ENCODE results near the gene KIF21B. TPM values are rescaled to one million over a fixed set of nuclear protein-coding genes. Genes with fewer than 3 reads are reported as not detected.

Gene KIF21B, protein sequence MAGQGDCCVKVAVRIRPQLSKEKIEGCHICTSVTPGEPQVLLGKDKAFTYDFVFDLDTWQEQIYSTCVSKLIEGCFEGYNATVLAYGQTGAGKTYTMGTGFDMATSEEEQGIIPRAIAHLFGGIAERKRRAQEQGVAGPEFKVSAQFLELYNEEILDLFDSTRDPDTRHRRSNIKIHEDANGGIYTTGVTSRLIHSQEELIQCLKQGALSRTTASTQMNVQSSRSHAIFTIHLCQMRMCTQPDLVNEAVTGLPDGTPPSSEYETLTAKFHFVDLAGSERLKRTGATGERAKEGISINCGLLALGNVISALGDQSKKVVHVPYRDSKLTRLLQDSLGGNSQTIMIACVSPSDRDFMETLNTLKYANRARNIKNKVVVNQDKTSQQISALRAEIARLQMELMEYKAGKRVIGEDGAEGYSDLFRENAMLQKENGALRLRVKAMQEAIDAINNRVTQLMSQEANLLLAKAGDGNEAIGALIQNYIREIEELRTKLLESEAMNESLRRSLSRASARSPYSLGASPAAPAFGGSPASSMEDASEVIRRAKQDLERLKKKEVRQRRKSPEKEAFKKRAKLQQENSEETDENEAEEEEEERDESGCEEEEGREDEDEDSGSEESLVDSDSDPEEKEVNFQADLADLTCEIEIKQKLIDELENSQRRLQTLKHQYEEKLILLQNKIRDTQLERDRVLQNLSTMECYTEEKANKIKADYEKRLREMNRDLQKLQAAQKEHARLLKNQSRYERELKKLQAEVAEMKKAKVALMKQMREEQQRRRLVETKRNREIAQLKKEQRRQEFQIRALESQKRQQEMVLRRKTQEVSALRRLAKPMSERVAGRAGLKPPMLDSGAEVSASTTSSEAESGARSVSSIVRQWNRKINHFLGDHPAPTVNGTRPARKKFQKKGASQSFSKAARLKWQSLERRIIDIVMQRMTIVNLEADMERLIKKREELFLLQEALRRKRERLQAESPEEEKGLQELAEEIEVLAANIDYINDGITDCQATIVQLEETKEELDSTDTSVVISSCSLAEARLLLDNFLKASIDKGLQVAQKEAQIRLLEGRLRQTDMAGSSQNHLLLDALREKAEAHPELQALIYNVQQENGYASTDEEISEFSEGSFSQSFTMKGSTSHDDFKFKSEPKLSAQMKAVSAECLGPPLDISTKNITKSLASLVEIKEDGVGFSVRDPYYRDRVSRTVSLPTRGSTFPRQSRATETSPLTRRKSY (N-terminal part only)
- total RNA-seq: 100 to 1,000 TPM; 102 to 155 TPM

DNA sequence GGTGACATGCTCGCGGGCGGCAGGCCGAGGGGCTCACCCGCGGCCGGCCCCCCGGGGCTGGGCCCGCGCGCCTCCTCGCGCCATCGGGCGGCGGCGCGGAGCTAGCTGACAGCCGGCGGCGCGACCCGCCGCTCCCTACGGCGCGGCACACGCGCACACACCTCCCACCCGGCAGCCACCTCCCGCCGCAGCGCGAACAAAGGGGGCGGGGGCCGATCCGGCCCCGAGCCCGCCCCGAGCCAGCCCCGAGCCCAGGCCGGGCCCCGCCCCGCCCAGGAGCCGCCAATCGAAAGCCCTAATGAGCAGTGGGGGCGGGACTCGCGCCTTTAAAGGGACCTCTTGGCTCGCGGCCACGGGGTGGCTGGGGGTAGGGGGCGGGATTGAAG is at the start of gene KIF21B:
Gene KIF21B, minus strand, starts transcription at position 198 of the 386 bp plus-strand sequence. CDS start 331 bp downstream, outside the sequence.
- H3K27ac Mint-ChIP-seq: peak within 1 kb of the TSS; percentile 99
- CTCF ChIA-PET: interaction anchor here (1.2 to 11.9 kb wide), 5 partner anchors 11 to 96 kb away, joined by 3 to 146 read pairs (median 39); no protein-coding TSS in a partner anchor
- H3K4me1 Mint-ChIP-seq: peaks cover 72% of the 10 kb centered on the region
- DNase-seq (peak; percentile 93), ATAC-seq (peak; percentile 78)
- no peaks in the 10 kb centered on the region for H3K27me3 Mint-ChIP-seq
- no peaks in the 10 kb centered on the region for H3K9me3 Mint-ChIP-seq (ENCODE audit: low read depth)
- peak within 1 kb of the TSS; percentile 91 for H3K4me3 Mint-ChIP-seq
- H3K36me3 Mint-ChIP-seq: peaks cover 32% of the 10 kb centered on the region

DNA sequence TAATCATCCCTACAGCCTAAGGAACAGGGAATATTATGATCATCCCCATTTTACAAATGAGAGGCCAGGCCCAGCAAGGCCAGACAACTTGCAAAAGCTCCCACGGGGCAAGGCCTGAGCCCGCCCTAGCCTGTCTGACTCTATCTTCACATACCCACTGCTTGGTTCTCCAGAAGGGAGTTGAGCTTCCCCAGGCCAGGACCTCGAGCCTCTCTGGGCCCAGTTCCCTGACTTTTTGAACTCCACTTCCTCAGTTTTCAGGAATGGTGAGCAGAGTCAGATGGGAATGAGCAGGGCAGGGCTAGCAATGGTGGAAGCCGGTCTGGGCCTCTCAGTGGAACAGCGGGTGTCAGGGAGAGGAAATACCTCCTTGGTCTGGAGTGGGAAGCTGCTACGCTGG is 49.4 kb upstream of the KIF21B start:
- CTCF ChIA-PET: no interaction called here
- no peak overlapping the region for H3K4me3 Mint-ChIP-seq
- H3K27ac Mint-ChIP-seq: no peak overlapping the region
- no peaks in the 10 kb centered on the region for H3K4me1 Mint-ChIP-seq
- H3K27me3 Mint-ChIP-seq: peaks cover 5% of the 10 kb centered on the region
- DNase-seq: no peak
- H3K36me3 Mint-ChIP-seq: no peaks in the 10 kb centered on the region
- ATAC-seq: no peak
- no peaks in the 10 kb centered on the region for H3K9me3 Mint-ChIP-seq (ENCODE audit: low read depth)

DNA sequence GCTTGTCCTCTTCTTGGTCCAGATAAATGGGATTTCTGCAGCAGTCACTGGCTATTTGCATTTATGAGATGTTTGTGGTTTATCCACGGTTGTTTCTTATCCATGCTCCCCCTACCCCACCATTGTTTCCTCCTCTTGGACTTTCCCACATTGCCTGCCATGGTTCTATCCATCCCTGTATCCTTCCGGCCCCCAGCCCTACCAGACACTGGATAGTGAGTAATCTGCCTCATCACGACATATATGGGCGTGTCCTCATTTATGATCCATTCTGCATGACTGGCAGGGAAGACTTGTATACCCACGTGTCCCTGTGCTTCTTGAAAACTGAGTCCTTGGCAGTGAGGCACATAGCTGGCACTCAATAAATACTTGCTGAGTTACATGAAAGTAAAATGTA is 48.6 kb upstream of the KIF21B start:
- no peak overlapping the region for H3K27ac Mint-ChIP-seq
- CTCF ChIA-PET: no interaction called here
- no peaks in the 10 kb centered on the region for H3K36me3 Mint-ChIP-seq
- peaks cover 8% of the 10 kb centered on the region for H3K27me3 Mint-ChIP-seq
- ATAC-seq (no peak), DNase-seq (no peak)
- H3K9me3 Mint-ChIP-seq (ENCODE audit: low read depth): no peaks in the 10 kb centered on the region
- no peaks in the 10 kb centered on the region for H3K4me1 Mint-ChIP-seq
- H3K4me3 Mint-ChIP-seq: no peak overlapping the region

DNA sequence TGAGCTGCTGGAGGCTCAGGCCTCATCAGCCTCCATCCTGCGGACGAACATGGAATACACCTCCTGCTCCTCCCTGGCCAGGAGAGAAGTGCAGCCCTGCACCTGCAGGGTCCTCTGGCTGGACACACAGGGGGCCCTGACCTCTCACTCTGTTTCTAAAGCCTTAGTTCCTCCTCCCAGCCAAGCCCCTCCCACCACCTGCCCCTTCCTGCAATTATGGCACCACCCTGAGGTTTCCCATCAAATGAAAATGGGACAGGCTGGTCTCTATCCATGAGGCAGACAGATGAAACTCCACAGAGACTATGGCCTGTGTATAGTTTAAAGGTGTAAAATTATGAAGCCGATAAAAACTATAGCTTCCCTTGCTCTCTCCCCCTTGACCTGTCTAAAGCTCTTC is 46.1 kb upstream of the KIF21B start:
- peaks cover 16% of the 10 kb centered on the region for H3K27me3 Mint-ChIP-seq
- H3K4me1 Mint-ChIP-seq: no peaks in the 10 kb centered on the region
- no peak for ATAC-seq
- no peaks in the 10 kb centered on the region for H3K36me3 Mint-ChIP-seq
- no peak overlapping the region for H3K27ac Mint-ChIP-seq
- H3K9me3 Mint-ChIP-seq (ENCODE audit: low read depth): no peaks in the 10 kb centered on the region
- DNase-seq: no peak
- CTCF ChIA-PET: no interaction called here
- no peak overlapping the region for H3K4me3 Mint-ChIP-seq

DNA sequence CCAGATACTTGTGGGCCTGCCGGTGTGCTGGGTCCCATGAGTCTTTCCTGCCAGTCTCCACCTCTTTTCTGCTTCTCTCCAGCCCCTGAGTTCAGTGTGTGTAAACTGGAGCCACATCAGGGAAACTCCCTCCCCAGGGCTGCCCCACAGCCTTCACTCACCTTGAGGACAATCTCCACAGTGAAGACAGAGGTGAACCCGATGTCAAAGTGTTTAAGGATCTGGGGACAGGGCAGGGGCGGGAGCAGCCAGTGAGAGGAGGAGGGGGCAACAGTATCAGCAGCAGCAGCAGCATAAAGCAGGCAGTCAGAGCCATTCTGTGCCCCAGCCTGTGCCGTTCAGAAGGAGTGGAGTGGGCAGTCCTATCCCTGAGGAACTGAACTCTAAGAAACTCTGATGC is 45.5 kb upstream of the KIF21B start:
- ATAC-seq: no peak
- H3K27me3 Mint-ChIP-seq: peaks cover 16% of the 10 kb centered on the region
- no peaks in the 10 kb centered on the region for H3K4me1 Mint-ChIP-seq
- H3K27ac Mint-ChIP-seq: no peak overlapping the region
- H3K9me3 Mint-ChIP-seq (ENCODE audit: low read depth): no peaks in the 10 kb centered on the region
- CTCF ChIA-PET: no interaction called here
- H3K36me3 Mint-ChIP-seq: no peaks in the 10 kb centered on the region
- no peak for DNase-seq
- H3K4me3 Mint-ChIP-seq: no peak overlapping the region

DNA sequence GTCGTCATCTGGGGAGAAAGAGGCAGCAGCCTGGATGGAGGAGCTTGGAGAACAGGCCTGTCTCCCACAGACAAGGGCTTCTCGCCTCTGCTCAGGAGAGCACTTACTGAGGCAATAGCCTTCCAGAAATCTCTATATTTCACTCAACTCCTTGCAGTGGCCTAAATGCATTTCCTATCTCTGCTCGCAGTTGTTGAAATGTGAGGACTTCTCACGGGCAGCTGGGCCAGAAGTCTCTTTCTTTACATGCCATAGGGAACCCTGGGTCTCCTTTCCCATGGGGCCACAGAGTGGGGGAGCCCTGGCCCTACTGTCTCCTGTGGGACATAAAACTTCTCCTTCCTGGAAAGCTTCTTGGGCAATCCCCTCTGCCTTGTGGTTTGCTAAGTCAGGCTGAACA is 43.5 kb upstream of the KIF21B start:
- ATAC-seq: no peak
- Mint-ChIP-seq H3K9me3 (ENCODE audit: low read depth) (no peaks in the 10 kb centered on the region), H3K36me3 (no peaks in the 10 kb centered on the region), H3K4me1 (no peaks in the 10 kb centered on the region), H3K4me3 (no peak overlapping the region), H3K27me3 (peaks cover 16% of the 10 kb centered on the region), H3K27ac (no peak overlapping the region)
- DNase-seq: no peak
- CTCF ChIA-PET: no interaction called here

DNA sequence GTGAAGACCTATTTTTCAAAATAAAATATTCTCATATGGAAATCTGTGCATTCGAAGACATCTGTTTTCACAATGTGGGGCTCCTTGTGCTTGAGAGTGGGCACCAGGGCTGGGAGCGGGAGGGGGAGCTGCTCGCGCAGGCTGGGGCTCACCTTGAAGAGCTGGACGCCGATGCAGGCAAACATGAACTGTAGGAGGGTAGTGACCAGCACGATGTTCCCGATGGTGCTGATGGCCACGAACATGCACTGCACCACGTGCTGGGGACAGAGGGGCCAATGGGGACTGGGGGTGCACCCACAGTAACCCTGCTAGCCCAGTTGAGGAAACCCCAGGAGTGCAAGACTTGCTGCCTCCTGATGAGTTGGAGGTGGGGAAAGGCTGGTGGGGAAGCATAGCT is 42.2 kb upstream of the KIF21B start:
- ATAC-seq: no peak
- CTCF ChIA-PET: no interaction called here
- H3K27me3 Mint-ChIP-seq: peaks cover 16% of the 10 kb centered on the region
- no peaks in the 10 kb centered on the region for H3K4me1 Mint-ChIP-seq
- no peak for DNase-seq
- no peak overlapping the region for H3K27ac Mint-ChIP-seq
- no peaks in the 10 kb centered on the region for H3K9me3 Mint-ChIP-seq (ENCODE audit: low read depth)
- no peaks in the 10 kb centered on the region for H3K36me3 Mint-ChIP-seq
- H3K4me3 Mint-ChIP-seq: no peak overlapping the region

DNA sequence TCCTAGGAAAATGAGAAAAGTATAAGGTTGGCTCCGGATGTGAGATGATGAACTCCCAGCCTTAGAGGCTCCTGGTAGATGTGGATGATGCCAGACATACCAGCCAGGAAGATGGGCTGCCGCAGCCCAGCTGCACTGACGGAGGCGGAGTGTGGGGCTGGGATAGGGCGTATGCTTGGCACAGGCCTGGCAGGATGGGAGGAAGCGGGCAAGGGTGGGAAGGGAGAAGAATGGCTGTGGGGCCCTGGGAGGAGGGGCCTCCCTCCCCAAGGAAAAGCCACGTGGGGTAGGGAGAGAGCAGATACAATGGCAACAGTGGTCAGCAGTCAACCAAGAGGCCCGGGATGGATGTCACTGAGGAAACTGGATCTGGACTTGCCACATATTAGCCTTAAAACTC is 41.3 kb upstream of the KIF21B start:
- no peaks in the 10 kb centered on the region for H3K4me1 Mint-ChIP-seq
- H3K9me3 Mint-ChIP-seq (ENCODE audit: low read depth): no peaks in the 10 kb centered on the region
- no peaks in the 10 kb centered on the region for H3K36me3 Mint-ChIP-seq
- ATAC-seq: no peak
- CTCF ChIA-PET: no interaction called here
- no peak overlapping the region for H3K27ac Mint-ChIP-seq
- H3K27me3 Mint-ChIP-seq: peaks cover 16% of the 10 kb centered on the region
- DNase-seq: no peak
- no peak overlapping the region for H3K4me3 Mint-ChIP-seq

DNA sequence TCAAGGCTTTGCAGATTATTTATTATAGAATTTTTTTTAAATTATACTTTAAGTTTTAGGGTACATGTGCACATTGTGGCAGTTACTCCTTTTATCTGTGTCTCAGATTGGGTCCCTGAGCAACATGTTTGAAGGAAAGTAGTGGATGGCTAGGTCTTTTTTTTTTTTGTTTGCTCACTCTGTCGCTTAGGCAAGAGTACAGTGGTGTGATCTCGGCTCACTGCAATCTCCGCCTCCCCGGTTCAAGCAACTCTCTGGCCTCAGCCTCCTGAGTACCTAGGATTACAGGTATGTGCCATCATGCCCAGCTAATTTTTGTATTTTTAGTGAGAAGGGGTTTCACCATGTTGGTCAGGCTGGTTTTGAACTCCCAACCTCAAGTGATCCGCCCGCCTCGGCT is 39.6 kb upstream of the KIF21B start:
- CTCF ChIA-PET: no interaction called here

DNA sequence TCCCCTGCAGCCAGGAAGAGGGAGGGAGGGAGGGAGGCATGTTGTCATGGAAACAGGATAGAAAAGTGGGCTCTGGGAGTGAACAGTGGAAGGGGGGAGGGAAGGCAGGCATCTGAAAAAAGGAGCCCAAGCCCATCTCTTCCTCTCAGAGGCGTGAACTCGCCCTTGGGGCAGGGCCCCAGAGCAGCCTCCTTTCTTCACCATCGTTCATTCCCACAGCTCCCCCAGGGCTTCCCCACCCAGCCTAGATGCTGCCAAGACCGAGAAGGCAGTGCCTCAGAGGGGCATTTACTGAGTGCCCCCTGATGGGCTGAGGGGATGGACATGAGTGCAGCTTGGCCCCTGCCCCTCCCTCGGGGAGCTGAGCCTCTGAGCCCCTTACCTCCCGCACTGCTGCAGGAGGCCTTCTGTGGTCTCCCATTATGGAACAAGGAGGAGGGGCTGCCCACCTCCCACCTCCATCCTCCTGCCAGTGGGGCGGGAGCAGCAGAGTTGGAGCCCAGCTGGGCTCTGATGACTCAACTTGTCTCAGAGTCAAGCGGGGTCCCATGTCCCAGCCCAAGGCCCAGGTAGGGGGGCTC is 39.1 kb upstream of the KIF21B start:
- H3K36me3 Mint-ChIP-seq: no peaks in the 10 kb centered on the region
- CTCF ChIA-PET: no interaction called here
- H3K27ac Mint-ChIP-seq: no peak overlapping the region
- DNase-seq (no peak), ATAC-seq (no peak)
- H3K9me3 Mint-ChIP-seq (ENCODE audit: low read depth): no peaks in the 10 kb centered on the region
- H3K27me3 Mint-ChIP-seq: peaks cover 10% of the 10 kb centered on the region
- H3K4me3 Mint-ChIP-seq: no peak overlapping the region
- peaks cover 6% of the 10 kb centered on the region for H3K4me1 Mint-ChIP-seq

More for the DNA sequence above, 39.6 kb upstream of the KIF21B start:
- no peak overlapping the region for H3K4me3 Mint-ChIP-seq
- ATAC-seq: no peak
- no peak for DNase-seq
- peaks cover 10% of the 10 kb centered on the region for H3K27me3 Mint-ChIP-seq
- H3K9me3 Mint-ChIP-seq (ENCODE audit: low read depth): no peaks in the 10 kb centered on the region
- no peaks in the 10 kb centered on the region for H3K36me3 Mint-ChIP-seq
- H3K27ac Mint-ChIP-seq: no peak overlapping the region
- H3K4me1 Mint-ChIP-seq: peaks cover 1% of the 10 kb centered on the region

DNA sequence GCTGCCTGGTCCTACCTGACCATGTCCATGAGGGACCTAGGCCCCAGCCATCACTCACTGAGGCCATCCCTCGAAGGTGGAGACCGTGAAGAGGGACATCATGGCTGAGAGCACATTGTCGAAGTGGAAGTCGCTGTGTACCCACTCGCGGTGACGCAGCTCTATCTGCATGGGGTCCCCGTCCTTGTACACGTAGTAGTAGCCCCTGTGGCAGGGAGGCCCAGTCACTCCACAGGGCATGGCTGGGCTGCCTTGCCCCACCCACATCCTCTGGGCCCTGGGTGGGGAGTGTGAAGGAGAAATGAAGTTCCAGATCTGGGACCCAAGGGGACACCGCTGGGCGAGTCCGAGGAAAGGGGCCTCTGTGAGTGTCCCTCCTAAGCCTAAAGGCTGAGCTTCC is 38.4 kb upstream of the KIF21B start:
- no peaks in the 10 kb centered on the region for H3K9me3 Mint-ChIP-seq (ENCODE audit: low read depth)
- peaks cover 12% of the 10 kb centered on the region for H3K4me1 Mint-ChIP-seq

DNA sequence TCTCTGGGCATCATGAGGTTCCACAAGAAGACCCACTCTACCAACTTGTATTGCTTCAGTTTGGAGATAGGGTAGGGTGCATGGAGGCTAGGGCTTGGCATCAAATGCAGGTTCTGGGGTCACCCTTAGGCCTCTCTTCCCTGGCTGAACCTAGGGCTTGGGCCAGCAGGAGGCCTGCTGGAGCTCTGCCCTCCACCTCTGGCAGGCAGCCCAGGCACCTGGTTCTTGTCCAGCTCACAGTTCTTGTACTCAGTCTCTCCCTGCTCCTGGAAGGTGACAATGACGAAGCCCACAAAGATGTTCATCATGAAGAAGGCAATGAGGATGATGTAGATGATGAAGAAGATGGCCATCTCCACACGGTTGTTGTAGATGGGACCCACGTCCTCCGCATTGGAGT is 37.5 kb upstream of the KIF21B start:
- ATAC-seq (no peak), DNase-seq (no peak)
- Mint-ChIP-seq H3K27ac (no peak overlapping the region), H3K36me3 (no peaks in the 10 kb centered on the region), H3K4me3 (no peak overlapping the region), H3K9me3 (ENCODE audit: low read depth) (no peaks in the 10 kb centered on the region), H3K27me3 (peaks cover 2% of the 10 kb centered on the region), H3K4me1 (peaks cover 21% of the 10 kb centered on the region)
- CTCF ChIA-PET: interaction anchor here (1.3 kb wide), 1 partner anchor 82 kb away, joined by 3 read pairs; no protein-coding TSS in a partner anchor

More for the DNA sequence above, 38.4 kb upstream of the KIF21B start:
- Mint-ChIP-seq H3K36me3 (no peaks in the 10 kb centered on the region), H3K27me3 (peaks cover 7% of the 10 kb centered on the region), H3K27ac (no peak overlapping the region), H3K4me3 (no peak overlapping the region)
- CTCF ChIA-PET: no interaction called here
- ATAC-seq (no peak), DNase-seq (no peak)

DNA sequence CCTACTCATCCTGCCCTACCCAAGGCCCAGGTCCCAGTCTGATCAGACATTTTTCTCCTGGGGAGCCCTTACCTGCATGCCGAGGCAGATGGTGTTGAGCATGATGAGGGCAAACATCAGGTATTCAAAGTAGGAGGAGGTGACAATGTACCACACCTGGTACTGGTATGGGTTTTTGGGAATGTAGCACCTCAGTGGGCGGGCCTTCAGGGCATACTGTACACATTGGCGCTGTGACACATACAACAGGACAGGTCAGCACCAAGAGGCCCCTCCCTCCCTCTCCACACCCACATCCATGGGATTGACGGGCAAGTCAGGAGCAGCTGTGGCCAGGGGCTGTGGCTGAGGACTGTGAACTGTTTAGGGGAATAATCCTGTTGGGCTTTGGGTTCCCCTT is 37.1 kb upstream of the KIF21B start:
- ATAC-seq: no peak
- no peak overlapping the region for H3K27ac Mint-ChIP-seq
- CTCF ChIA-PET: interaction anchor here (1.3 kb wide), 1 partner anchor 82 kb away, joined by 3 read pairs; no protein-coding TSS in a partner anchor
- no peak overlapping the region for H3K4me3 Mint-ChIP-seq
- H3K9me3 Mint-ChIP-seq (ENCODE audit: low read depth): no peaks in the 10 kb centered on the region
- H3K27me3 Mint-ChIP-seq: peaks cover 2% of the 10 kb centered on the region
- H3K4me1 Mint-ChIP-seq: peaks cover 21% of the 10 kb centered on the region
- no peaks in the 10 kb centered on the region for H3K36me3 Mint-ChIP-seq
- DNase-seq: no peak

Data from activated CD8-positive, alpha-beta memory T cell treated with anti-CD3 and anti-CD28 coated beads, Interleukin-2, amount 10 ng/mL, durations not matched to agents 7 days and 5 days (primary cell).